OCI-LY7 (cell line): ENCODE results near the gene ADRA1B.

ENCODE experiments used
- CTCF ChIP-seq: fragments of 200-600 bp; sonication (generic); conservative IDR thresholded peaks from 2 replicates; pipeline ENCODE4 v1.5.1; 2014; ENCODE audit warnings: mild to moderate bottlenecking, antibody characterized with exemption, low read length, moderate library complexity, mixed read lengths
- EZH2phosphoT487 ChIP-seq: fragments of 200-600 bp; sonication (generic); IDR thresholded peaks from 2 replicates; pipeline ENCODE4 v1.6.1; 2018; ENCODE audit warnings: low read depth, borderline replicate concordance, mild to moderate bottlenecking, mixed run types, antibody characterized with exemption, low read length, moderate library complexity, mixed read lengths

GRCh38 chr5:159972538-159973362 is 56.5 kb downstream of the ADRA1B start:
- TF ChIP-seq CTCF (no peak), EZH2phosphoT487 (no peak)
